ENCODE data around the gene SCARF2. TPM values are rescaled to one million over a fixed set of nuclear protein-coding genes. Genes with fewer than 3 reads are reported as not detected.

The SCARF2 gene
- total and polyA plus RNA-seq, 8 donors, result 0.89 to 42.9 (median 3.9) TPM

GRCh38 chr22:20400606-20401375 lies 36.8 kb downstream of the SCARF2 start:
- intact Hi-C loops (cut with DNase I; ENCODE audit: low total_unique reads), result no loop called here
- Histone ChIP-seq H3K9me3 (no peaks in the 10 kb centered on the region), H3K27ac (no peak overlapping the region), H3K4me3 (no peak overlapping the region), H3K4me1 (peaks cover 0 to 19% (median 6%) of the 10 kb centered on the region in 4 donors), H3K36me3 (peaks cover 13 to 52% (median 49%) of the 10 kb centered on the region in 4 donors), H3K27me3 (no peaks in the 10 kb centered on the region)
- no peak for DNase-seq
- TF ChIP-seq EP300 (IDR thresholded peaks at IDR 0.05) (no peak), POLR2A (IDR thresholded peaks at IDR 0.05) (no peak), CTCF (IDR thresholded peaks at IDR 0.05) (no peak), POLR2AphosphoS5 (IDR thresholded peaks at IDR 0.05) (no peak)
- WGBS, 5 donors, result 92 to 96% (median 94%) methylated on average over 14 to 15 of the region's 15 CpGs

GRCh38 chr22:20399866-20400605 lies 37.6 kb downstream of the SCARF2 start:
- Histone ChIP-seq H3K27me3 (no peaks in the 10 kb centered on the region), H3K36me3 (peaks cover 8 to 44% (median 41%) of the 10 kb centered on the region in 4 donors), H3K27ac (no peak overlapping the region), H3K4me3 (no peak overlapping the region), H3K9me3 (no peaks in the 10 kb centered on the region), H3K4me1 (peaks cover 5 to 26% (median 13%) of the 10 kb centered on the region in 4 donors)
- DNase-seq, result no peak
- TF ChIP-seq EP300 (IDR thresholded peaks at IDR 0.05), result no peak
- no peak for TF ChIP-seq POLR2A (IDR thresholded peaks at IDR 0.05)
- no peak for TF ChIP-seq POLR2AphosphoS5 (IDR thresholded peaks at IDR 0.05)
- no peak for TF ChIP-seq CTCF (IDR thresholded peaks at IDR 0.05)
- WGBS, 5 donors, result 65 to 85% (median 74%) methylated on average over 4 of the region's 4 CpGs
- intact Hi-C loops (cut with DNase I; ENCODE audit: low total_unique reads), result no loop called here

- peaks cover 8 to 28% (median 25%) of the 10 kb centered on the region in 4 donors for H3K36me3 ChIP-seq
- H3K9me3 ChIP-seq, result no peaks in the 10 kb centered on the region
- no peaks in the 10 kb centered on the region for H3K27me3 ChIP-seq
- 92 to 97% (median 93%) methylated on average over 5 of the region's 5 CpGs for WGBS, 5 donors
- peaks cover 11 to 33% (median 26%) of the 10 kb centered on the region in 4 donors for H3K4me1 ChIP-seq
- no peak overlapping the region for H3K27ac ChIP-seq
- intact Hi-C loops (cut with DNase I; ENCODE audit: low total_unique reads), result no loop called here
- H3K4me3 ChIP-seq, result no peak overlapping the region
- no peak for TF ChIP-seq POLR2A (IDR thresholded peaks at IDR 0.05)
- no peak for TF ChIP-seq EP300 (IDR thresholded peaks at IDR 0.05)
- no peak for TF ChIP-seq CTCF (IDR thresholded peaks at IDR 0.05)
- no peak for TF ChIP-seq POLR2AphosphoS5 (IDR thresholded peaks at IDR 0.05)
- no peak for DNase-seq
These were observed 39.2 kb downstream of the SCARF2 start for GRCh38 chr22:20398420-20398819.

- Histone ChIP-seq H3K4me1 (peaks cover 14 to 33% (median 29%) of the 10 kb centered on the region in 4 donors), H3K27ac (no peak overlapping the region), H3K36me3 (peaks cover 8 to 20% (median 18%) of the 10 kb centered on the region in 4 donors), H3K4me3 (no peak overlapping the region), H3K9me3 (no peaks in the 10 kb centered on the region), H3K27me3 (no peaks in the 10 kb centered on the region)
- intact Hi-C loops (cut with DNase I; ENCODE audit: low total_unique reads), result no loop called here
- TF ChIP-seq POLR2A (IDR thresholded peaks at IDR 0.05), result no peak
- TF ChIP-seq CTCF (IDR thresholded peaks at IDR 0.05), result no peak
- no peak for TF ChIP-seq EP300 (IDR thresholded peaks at IDR 0.05)
- TF ChIP-seq POLR2AphosphoS5 (IDR thresholded peaks at IDR 0.05), result no peak
- no peak for DNase-seq
- WGBS, 5 donors, result 75 to 93% (median 83%) methylated on average over 2 of the region's 2 CpGs
These were observed 40.1 kb downstream of the SCARF2 start for GRCh38 chr22:20397498-20397897.

Measured in stomach (tissue), 9 donors.